ENCODE measurements around the gene GLYAT.

GRCh38 chr11:58744988-58745704, 13.4 kb upstream of the GLYAT start:
- no peak for TF ChIP-seq CTCF (IDR thresholded peaks at IDR 0.05; ENCODE audit: low read depth, low read length)
- no peak for TF ChIP-seq EZH2phosphoT487 (IDR thresholded peaks at IDR 0.05; ENCODE audit: low read depth)
